ENCODE measurements around the gene PRCD. TPM values are rescaled to one million over a fixed set of nuclear protein-coding genes. Genes with fewer than 3 reads are reported as not detected.
A peak's percentile ranks its signal among the peaks of the same experiment; 100 is the strongest.
"Not testable (repeated sequence)": the region's sequence is repeated elsewhere in the genome, so short reads cannot be mapped to it uniquely, and the experiment has no call there.

PRCD gene
- total RNA-seq, 4 donors from 2014 or later = 0.57 to 11.2 (median 2.3) TPM

DNA sequence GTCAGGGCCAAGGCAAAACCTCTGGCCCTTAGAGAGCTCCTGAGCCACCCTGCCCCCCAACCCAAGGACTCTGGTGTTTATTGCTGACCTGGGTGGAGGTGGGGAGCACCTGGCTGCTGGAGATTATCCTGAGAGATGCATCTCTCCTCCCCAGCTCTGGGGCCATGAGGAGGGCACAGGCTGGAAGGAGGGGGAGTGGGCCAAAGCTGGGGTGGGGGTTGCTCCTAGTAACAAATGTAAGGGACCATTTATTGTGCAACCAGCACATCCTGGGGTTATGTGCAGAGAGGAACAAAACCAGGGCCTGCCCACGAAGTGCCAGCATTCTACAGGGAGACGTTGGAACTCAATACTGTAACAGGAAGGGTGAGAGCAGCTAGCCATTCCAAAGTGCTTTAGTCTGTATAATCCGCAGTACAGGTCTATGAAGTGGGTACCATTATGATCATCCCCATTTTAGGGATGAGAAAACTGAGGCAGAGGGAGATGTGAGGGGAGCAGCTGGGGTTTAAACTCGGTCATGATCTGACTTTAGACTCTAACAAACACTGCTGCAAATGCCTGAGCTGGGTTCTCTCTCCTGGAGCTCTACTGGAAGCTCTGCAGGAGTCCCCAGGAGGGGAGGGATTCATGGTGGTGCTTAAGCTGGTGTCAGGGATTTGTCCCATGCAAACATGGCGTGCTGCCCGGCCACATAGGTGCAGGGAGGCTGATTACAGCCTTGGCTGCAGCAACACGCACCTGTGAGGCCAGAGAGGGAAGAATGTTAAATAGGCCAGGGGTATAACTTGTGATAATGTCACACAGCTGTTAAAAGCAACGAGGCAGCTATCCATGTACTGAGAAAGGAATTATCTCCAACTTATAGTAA, 37.3 kb upstream of the PRCD start:
- no peak for TF ChIP-seq POLR2A (IDR thresholded peaks at IDR 0.05)
- no peak for TF ChIP-seq POLR2AphosphoS5 (IDR thresholded peaks at IDR 0.05)
- no peak for TF ChIP-seq EP300 (IDR thresholded peaks at IDR 0.05)
- TF ChIP-seq, protein P1, sequence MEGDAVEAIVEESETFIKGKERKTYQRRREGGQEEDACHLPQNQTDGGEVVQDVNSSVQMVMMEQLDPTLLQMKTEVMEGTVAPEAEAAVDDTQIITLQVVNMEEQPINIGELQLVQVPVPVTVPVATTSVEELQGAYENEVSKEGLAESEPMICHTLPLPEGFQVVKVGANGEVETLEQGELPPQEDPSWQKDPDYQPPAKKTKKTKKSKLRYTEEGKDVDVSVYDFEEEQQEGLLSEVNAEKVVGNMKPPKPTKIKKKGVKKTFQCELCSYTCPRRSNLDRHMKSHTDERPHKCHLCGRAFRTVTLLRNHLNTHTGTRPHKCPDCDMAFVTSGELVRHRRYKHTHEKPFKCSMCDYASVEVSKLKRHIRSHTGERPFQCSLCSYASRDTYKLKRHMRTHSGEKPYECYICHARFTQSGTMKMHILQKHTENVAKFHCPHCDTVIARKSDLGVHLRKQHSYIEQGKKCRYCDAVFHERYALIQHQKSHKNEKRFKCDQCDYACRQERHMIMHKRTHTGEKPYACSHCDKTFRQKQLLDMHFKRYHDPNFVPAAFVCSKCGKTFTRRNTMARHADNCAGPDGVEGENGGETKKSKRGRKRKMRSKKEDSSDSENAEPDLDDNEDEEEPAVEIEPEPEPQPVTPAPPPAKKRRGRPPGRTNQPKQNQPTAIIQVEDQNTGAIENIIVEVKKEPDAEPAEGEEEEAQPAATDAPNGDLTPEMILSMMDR (IDR thresholded peaks at IDR 0.05) = no peak
- H3K27me3 ChIP-seq = peaks cover 23% of the 10 kb centered on the region
- H3K36me3 ChIP-seq = no peaks in the 10 kb centered on the region
- H3K4me1 ChIP-seq = peaks cover 0 to 53% (median 32%) of the 10 kb centered on the region in 3 donors
- H3K27ac ChIP-seq = peak overlapping the region in 2 of 4 donors; percentile 82 to 88
- WGBS, 2 donors (ENCODE audit: low coverage in 1 of 2) = 78 to 86% methylated on average over 6 to 8 of the region's 8 CpGs
- no peak overlapping the region for H3K4me3 ChIP-seq
- no peak for ATAC-seq
- H3K9me3 ChIP-seq = no peaks in the 10 kb centered on the region

DNA sequence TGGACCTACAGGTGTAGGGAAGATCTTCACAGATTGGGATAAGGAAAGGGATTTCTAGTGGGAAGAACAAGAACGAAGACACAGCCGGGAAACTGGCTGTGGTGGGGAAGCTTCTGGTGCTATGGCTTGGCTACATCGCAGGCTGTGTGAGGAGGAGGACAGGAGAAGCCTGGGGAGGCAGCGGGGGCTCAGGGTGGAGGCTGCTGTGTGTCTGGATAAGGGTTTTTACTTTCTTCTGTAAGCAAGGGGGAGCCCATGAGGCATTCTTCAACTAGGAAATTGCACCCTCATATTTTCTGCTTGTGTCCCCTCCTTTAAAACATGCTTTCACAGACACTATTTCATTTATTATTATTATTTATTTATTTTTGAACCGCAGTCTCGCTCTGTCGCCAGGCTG, 35.7 kb upstream of the PRCD start:
- no peak for TF ChIP-seq EP300 (IDR thresholded peaks at IDR 0.05)
- TF ChIP-seq, protein P1 (IDR thresholded peaks at IDR 0.05) = no peak
- TF ChIP-seq POLR2AphosphoS5 (IDR thresholded peaks at IDR 0.05) = no peak
- TF ChIP-seq POLR2A (IDR thresholded peaks at IDR 0.05) = no peak
- 31 to 82% methylated on average over 4 to 7 of the region's 7 CpGs for WGBS, 2 donors (ENCODE audit: low coverage in 1 of 2)
- H3K4me3 ChIP-seq = no peak overlapping the region
- no peak for ATAC-seq
- H3K9me3 ChIP-seq = no peaks in the 10 kb centered on the region
- H3K27me3 ChIP-seq = peaks cover 36% of the 10 kb centered on the region
- H3K4me1 ChIP-seq = peaks cover 0 to 38% (median 17%) of the 10 kb centered on the region in 3 donors
- H3K36me3 ChIP-seq = no peaks in the 10 kb centered on the region
- H3K27ac ChIP-seq = no peak overlapping the region

DNA sequence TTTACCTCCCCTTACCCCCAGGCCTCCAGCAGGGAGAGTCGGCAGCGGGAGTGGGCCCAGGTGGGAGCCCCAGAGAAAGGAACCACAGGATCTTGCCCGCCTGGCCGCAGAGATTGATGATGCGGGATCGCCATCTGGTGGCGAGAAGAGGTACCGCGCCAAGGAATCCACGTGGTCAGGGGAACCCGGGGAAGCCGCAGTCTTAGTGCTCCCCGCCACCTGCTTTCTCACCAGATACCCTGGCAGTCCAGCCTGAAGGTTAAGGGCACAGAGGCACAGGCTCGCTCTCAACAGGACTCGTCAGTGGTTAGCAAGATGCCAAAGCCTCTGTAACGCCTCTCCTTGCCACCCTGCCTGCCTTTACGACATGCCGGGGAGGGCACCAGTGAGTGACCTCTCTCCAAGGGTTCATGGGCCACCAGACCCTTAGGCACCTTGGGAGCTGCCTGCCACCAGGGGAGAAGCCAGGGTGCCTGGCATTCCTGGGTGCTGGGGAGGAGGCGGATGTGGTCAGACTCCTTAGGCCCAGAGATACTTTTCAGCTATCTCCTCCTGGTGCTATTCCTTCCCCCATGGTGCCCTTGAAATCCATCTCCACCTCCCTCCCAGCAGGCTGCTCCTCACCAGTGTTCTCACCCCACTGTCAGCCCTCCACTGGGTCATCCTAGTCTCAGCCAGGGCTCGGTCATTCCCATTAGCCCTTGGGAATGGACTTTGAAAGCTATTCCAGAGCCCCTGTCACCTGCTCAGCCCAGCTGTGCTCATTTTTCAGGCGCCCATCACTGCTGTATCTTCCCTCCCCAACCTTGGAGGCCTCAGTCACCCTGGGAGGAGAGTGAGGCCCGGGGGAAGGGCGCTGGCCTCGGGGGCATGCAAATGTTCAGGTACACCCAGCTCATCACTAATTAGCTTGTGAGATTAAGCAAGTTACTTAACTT, 33.2 kb upstream of the PRCD start:
- WGBS, 2 donors (ENCODE audit: low coverage in 1 of 2) = 76% methylated on average over 4 of the region's 24 CpGs; no CpG with 5 or more reads in 1 of the 2 donors
- Histone ChIP-seq H3K27me3 (peaks cover 36% of the 10 kb centered on the region), H3K27ac (no peak overlapping the region), H3K4me1 (peaks cover 0 to 17% (median 9%) of the 10 kb centered on the region in 3 donors), H3K4me3 (no peak overlapping the region), H3K36me3 (no peaks in the 10 kb centered on the region), H3K9me3 (no peaks in the 10 kb centered on the region)
- no peak for TF ChIP-seq EP300 (IDR thresholded peaks at IDR 0.05)
- TF ChIP-seq, protein P1 (IDR thresholded peaks at IDR 0.05) = peak in 3 of 4 experiments; percentile 96 to 98 (median 97)
- peak; percentile 61 for ATAC-seq

DNA sequence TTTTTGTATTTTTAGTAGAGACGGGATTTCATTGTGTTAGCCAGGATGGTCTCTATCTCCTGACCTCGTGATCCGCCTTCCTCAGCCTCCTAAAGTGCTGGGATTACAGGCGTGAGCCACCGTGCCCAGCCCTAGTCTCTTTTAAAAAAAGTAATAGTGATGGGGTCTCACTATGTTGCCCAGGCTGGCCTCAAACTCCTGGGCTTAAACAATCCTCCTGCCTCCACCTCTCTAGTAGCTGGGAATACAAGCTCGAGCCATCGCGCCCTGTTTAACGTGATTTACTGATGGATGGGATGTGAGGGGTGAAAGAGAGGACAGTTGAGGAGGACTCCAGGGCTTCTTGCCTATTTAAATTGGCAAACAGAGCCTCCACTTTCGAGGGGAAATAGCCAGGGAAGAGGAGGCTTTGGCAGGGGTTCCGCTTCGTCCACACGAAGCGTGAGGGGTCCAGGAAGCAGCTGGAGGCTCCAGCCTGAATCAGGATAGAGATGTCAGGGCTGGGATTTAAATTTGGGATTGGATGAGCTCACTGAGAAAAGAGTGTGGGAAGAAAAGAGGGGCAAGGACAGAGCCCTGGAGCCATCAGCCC, 31.3 kb upstream of the PRCD start:
- not testable (repeated sequence) for H3K9me3 ChIP-seq, ATAC-seq, H3K27ac ChIP-seq, H3K36me3 ChIP-seq, H3K4me3 ChIP-seq
- Histone ChIP-seq H3K4me1 (peaks cover 0 to 15% (median 3%) of the 10 kb centered on the region in 3 donors), H3K27me3 (peaks cover 36% of the 10 kb centered on the region)
- WGBS, 2 donors (ENCODE audit: low coverage in 1 of 2) = 89 to 100% methylated on average over 1 to 4 of the region's 14 CpGs

DNA sequence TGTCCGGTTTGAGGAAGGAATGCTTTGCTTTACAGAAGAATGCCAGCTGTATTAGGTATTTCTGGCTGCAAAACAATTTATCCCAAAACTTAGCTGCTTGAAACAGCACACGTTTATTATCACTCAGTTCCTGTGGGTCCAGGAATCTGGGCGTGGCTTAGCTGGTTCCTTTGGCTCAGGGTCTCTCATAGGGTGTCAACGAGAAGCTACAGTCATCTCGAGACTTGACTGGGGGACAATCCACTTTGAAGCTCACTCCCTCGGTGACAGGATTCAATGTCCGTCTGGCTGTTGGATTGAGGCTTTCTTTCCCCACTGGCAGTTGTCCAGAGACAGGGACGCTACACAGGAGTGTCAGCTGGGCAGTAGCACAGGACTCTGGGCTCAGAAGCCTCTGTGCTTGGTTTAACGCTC, 29.0 kb upstream of the PRCD start:
- TF ChIP-seq EP300 (IDR thresholded peaks at IDR 0.05) (no peak), POLR2A (IDR thresholded peaks at IDR 0.05) (no peak), POLR2AphosphoS5 (IDR thresholded peaks at IDR 0.05) (no peak)
- TF ChIP-seq, protein P1 (IDR thresholded peaks at IDR 0.05) = no peak
- Histone ChIP-seq H3K27me3 (peaks cover 25% of the 10 kb centered on the region), H3K27ac (no peak overlapping the region), H3K9me3 (no peaks in the 10 kb centered on the region), H3K4me3 (no peak overlapping the region), H3K4me1 (peaks cover 0 to 26% (median 3%) of the 10 kb centered on the region in 3 donors), H3K36me3 (no peaks in the 10 kb centered on the region)
- WGBS, 2 donors (ENCODE audit: low coverage in 1 of 2) = 0 to 8% methylated on average over 5 to 7 of the region's 9 CpGs
- ATAC-seq = no peak
